SK-N-SH (cell line): ENCODE data around the gene TMEM69.

Experiments
- EP300 ChIP-seq, 2 experiments: IDR thresholded peaks; 2 replicates each; pipeline versions ENCODE4 v1.4.0 to v1.6.1; 2012; ENCODE audit warnings: borderline replicate concordance in 1 of 2, low read depth in 1 of 2, low read length in 1 of 2
- FOXM1 ChIP-seq: IDR thresholded peaks from 2 replicates; pipeline ENCODE4 v1.4.0; 2012; ENCODE audit warnings: low read depth, mild to moderate bottlenecking
- NRF1 ChIP-seq: IDR thresholded peaks from 2 replicates; pipeline ENCODE4 v1.6.1; 2012; ENCODE audit warnings: low read depth, mild to moderate bottlenecking, low read length
- POLR2AphosphoS5 ChIP-seq: IDR thresholded peaks from 2 replicates; pipeline ENCODE4 v1.6.1; 2012; ENCODE audit warnings: low read depth, low read length
- RAD21 ChIP-seq: IDR thresholded peaks from 2 replicates; pipeline ENCODE4 v1.6.1; 2012; ENCODE audit warnings: mild to moderate bottlenecking, low read length
- RFX5 ChIP-seq: IDR thresholded peaks from 2 replicates; pipeline ENCODE4 v1.6.1; 2012; ENCODE audit warnings: mild to moderate bottlenecking, improper control_type of control experiment, low read length
- YY1 ChIP-seq: IDR thresholded peaks from 2 replicates; pipeline ENCODE4 v1.4.0; 2012; ENCODE audit warnings: low read depth, mild to moderate bottlenecking
- TF ChIP-seq, protein P1 (sequence below): fragments of 200-600 bp; sonication (generic); IDR thresholded peaks from 2 replicates; pipeline ENCODE4 v1.6.1; 2017; ENCODE audit warnings: antibody characterized with exemption, mild to moderate bottlenecking, moderate library complexity
- TF ChIP-seq, protein P2 (sequence below): IDR thresholded peaks from 2 replicates; pipeline ENCODE4; 2012
- TF ChIP-seq, protein P3 (sequence below): IDR thresholded peaks from 2 replicates; pipeline ENCODE4 v1.4.0; 2012; ENCODE audit warnings: low read depth
- TF ChIP-seq, protein P4 (sequence below): IDR thresholded peaks from 2 replicates; pipeline ENCODE4 v1.4.0; 2012; ENCODE audit warnings: low read depth, borderline replicate concordance
- TF ChIP-seq, protein P5 (sequence below): IDR thresholded peaks from 2 replicates; pipeline ENCODE4 v1.4.0; 2012; ENCODE audit warnings: low read depth, borderline replicate concordance
- TF ChIP-seq, protein P6 (sequence below): IDR thresholded peaks from 2 replicates; pipeline ENCODE4 v1.6.1; 2012; ENCODE audit warnings: mild to moderate bottlenecking, low read depth, low read length, moderate library complexity

DNA sequence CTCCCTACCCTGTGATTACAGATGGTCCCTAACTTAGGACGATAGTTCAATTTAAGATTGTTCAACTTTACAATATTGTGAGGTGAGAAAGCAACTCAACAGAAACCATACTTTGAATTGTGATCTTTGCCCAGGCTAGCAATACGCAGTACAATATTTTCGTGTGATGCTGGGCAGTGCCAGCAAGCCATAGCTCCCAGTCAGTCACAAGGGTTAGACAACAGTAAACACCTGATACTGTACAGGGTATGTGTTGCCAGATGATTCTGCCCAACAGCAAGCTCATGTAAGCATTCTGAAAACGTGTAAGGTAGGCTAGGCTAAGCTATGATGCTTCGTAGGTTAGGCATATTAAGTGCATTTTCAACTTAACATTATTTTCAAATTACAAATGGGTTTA is 13.5 kb upstream of the TMEM69 start:
- TF ChIP-seq, protein P1, sequence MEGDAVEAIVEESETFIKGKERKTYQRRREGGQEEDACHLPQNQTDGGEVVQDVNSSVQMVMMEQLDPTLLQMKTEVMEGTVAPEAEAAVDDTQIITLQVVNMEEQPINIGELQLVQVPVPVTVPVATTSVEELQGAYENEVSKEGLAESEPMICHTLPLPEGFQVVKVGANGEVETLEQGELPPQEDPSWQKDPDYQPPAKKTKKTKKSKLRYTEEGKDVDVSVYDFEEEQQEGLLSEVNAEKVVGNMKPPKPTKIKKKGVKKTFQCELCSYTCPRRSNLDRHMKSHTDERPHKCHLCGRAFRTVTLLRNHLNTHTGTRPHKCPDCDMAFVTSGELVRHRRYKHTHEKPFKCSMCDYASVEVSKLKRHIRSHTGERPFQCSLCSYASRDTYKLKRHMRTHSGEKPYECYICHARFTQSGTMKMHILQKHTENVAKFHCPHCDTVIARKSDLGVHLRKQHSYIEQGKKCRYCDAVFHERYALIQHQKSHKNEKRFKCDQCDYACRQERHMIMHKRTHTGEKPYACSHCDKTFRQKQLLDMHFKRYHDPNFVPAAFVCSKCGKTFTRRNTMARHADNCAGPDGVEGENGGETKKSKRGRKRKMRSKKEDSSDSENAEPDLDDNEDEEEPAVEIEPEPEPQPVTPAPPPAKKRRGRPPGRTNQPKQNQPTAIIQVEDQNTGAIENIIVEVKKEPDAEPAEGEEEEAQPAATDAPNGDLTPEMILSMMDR = no peak
- TF ChIP-seq, protein P2, sequence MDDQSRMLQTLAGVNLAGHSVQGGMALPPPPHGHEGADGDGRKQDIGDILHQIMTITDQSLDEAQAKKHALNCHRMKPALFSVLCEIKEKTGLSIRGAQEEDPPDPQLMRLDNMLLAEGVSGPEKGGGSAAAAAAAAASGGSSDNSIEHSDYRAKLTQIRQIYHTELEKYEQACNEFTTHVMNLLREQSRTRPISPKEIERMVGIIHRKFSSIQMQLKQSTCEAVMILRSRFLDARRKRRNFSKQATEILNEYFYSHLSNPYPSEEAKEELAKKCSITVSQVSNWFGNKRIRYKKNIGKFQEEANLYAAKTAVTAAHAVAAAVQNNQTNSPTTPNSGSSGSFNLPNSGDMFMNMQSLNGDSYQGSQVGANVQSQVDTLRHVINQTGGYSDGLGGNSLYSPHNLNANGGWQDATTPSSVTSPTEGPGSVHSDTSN = no peak
- TF ChIP-seq EP300 (IDR thresholded peaks at IDR 0.05; ENCODE audit: borderline replicate concordance in 1 of 2, low read depth in 1 of 2, low read length in 1 of 2) (no peak), POLR2AphosphoS5 (no peak), FOXM1 (no peak), RAD21 (no peak), YY1 (no peak), NRF1 (no peak), RFX5 (no peak)
- TF ChIP-seq, protein P3, sequence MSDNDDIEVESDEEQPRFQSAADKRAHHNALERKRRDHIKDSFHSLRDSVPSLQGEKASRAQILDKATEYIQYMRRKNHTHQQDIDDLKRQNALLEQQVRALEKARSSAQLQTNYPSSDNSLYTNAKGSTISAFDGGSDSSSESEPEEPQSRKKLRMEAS = no peak
- TF ChIP-seq, protein P4, sequence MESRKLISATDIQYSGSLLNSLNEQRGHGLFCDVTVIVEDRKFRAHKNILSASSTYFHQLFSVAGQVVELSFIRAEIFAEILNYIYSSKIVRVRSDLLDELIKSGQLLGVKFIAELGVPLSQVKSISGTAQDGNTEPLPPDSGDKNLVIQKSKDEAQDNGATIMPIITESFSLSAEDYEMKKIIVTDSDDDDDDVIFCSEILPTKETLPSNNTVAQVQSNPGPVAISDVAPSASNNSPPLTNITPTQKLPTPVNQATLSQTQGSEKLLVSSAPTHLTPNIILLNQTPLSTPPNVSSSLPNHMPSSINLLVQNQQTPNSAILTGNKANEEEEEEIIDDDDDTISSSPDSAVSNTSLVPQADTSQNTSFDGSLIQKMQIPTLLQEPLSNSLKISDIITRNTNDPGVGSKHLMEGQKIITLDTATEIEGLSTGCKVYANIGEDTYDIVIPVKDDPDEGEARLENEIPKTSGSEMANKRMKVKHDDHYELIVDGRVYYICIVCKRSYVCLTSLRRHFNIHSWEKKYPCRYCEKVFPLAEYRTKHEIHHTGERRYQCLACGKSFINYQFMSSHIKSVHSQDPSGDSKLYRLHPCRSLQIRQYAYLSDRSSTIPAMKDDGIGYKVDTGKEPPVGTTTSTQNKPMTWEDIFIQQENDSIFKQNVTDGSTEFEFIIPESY = no peak
- TF ChIP-seq, protein P5, sequence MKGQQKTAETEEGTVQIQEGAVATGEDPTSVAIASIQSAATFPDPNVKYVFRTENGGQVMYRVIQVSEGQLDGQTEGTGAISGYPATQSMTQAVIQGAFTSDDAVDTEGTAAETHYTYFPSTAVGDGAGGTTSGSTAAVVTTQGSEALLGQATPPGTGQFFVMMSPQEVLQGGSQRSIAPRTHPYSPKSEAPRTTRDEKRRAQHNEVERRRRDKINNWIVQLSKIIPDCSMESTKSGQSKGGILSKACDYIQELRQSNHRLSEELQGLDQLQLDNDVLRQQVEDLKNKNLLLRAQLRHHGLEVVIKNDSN = no peak
- TF ChIP-seq, protein P6, sequence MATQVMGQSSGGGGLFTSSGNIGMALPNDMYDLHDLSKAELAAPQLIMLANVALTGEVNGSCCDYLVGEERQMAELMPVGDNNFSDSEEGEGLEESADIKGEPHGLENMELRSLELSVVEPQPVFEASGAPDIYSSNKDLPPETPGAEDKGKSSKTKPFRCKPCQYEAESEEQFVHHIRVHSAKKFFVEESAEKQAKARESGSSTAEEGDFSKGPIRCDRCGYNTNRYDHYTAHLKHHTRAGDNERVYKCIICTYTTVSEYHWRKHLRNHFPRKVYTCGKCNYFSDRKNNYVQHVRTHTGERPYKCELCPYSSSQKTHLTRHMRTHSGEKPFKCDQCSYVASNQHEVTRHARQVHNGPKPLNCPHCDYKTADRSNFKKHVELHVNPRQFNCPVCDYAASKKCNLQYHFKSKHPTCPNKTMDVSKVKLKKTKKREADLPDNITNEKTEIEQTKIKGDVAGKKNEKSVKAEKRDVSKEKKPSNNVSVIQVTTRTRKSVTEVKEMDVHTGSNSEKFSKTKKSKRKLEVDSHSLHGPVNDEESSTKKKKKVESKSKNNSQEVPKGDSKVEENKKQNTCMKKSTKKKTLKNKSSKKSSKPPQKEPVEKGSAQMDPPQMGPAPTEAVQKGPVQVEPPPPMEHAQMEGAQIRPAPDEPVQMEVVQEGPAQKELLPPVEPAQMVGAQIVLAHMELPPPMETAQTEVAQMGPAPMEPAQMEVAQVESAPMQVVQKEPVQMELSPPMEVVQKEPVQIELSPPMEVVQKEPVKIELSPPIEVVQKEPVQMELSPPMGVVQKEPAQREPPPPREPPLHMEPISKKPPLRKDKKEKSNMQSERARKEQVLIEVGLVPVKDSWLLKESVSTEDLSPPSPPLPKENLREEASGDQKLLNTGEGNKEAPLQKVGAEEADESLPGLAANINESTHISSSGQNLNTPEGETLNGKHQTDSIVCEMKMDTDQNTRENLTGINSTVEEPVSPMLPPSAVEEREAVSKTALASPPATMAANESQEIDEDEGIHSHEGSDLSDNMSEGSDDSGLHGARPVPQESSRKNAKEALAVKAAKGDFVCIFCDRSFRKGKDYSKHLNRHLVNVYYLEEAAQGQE = no peak
